ENCODE measurements around the gene MAML2.

MAML2 gene

GRCh38 chr11:96318399-96318798, 24.6 kb downstream of the MAML2 start:
- no peak overlapping the region for H2AFZ ChIP-seq (ENCODE audit: low read depth, low read length)
- H2BK120ac ChIP-seq (ENCODE audit: low read depth, low read length), result no peak overlapping the region
- no peak overlapping the region for H3K18ac ChIP-seq (ENCODE audit: low read depth in 1 of 2, low read length in 2 of 2)
- H3K4ac ChIP-seq (ENCODE audit: low read depth in 1 of 2, low read length in 2 of 2), result no peak overlapping the region
- no peak overlapping the region for H4K91ac ChIP-seq (ENCODE audit: low read length)
- no peak overlapping the region for H3K9ac ChIP-seq (ENCODE audit: low read length)
- no peak overlapping the region for H2BK12ac ChIP-seq (ENCODE audit: low read length in 2 of 2)
- H3K27ac ChIP-seq (ENCODE audit: low read length, poor library complexity, severe bottlenecking), result no peak overlapping the region
- H3K14ac ChIP-seq (ENCODE audit: low read length in 2 of 2), result no peak overlapping the region
- 33% methylated on average over 1 of the region's 1 CpG for WGBS
- H3K27me3 ChIP-seq (ENCODE audit: control insufficient read depth in 1 of 2, insufficient read depth in 1 of 2, low read length in 2 of 2), result no peaks in the 10 kb centered on the region
- H2BK15ac ChIP-seq (ENCODE audit: low read depth, poor library complexity, severe bottlenecking), result no peak overlapping the region
- H2AK5ac ChIP-seq (ENCODE audit: low read length, severe bottlenecking), result no peak overlapping the region
- peaks cover 25% of the 10 kb centered on the region for H3K79me1 ChIP-seq (replicated peaks; ENCODE audit: low read length, poor library complexity, severe bottlenecking)
- no peaks in the 10 kb centered on the region for H3K9me3 ChIP-seq (ENCODE audit: control insufficient read depth, low read length)
- no peak for DNase-seq
- peaks cover 6 to 11% of the 10 kb centered on the region in 2 experiments for H3K36me3 ChIP-seq (ENCODE audit: control insufficient read depth in 1 of 2, insufficient read depth in 2 of 2, low read depth in 1 of 2, low read length in 2 of 2)
- H3K4me1 ChIP-seq (ENCODE audit: control insufficient read depth, insufficient read depth, low read depth, low read length), result peaks cover 5% of the 10 kb centered on the region
- no peak overlapping the region for H3K23ac ChIP-seq (ENCODE audit: low read length in 2 of 2)
- no peak overlapping the region for H3K4me2 ChIP-seq (ENCODE audit: low read length, poor library complexity, severe bottlenecking)
- no peak overlapping the region for H4K8ac ChIP-seq (ENCODE audit: low read length)
- H3K4me3 ChIP-seq (ENCODE audit: insufficient read depth in 1 of 2, low read depth in 1 of 2, low read length in 2 of 2), result no peak overlapping the region
- H2BK5ac ChIP-seq (ENCODE audit: low read depth, low read length, poor library complexity, severe bottlenecking), result no peak overlapping the region

DNA sequence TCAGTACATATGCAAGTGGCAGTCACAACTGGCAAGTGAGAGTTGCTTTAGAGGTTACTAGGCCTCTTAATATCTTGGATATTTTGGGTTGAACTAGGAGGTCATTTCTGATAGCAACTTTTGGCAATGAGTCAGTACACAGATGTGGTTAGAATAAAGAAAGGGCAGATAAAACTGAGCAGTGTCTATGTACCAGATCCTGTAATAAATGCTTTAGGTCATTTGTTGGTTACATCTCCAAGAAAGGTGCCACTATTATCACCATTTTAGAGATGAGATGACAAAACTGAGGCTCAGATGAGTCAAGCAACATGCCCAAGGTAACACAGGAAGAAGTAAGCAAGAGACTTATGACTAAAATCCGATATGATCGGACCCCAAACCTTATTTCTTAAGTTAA, 25.0 kb downstream of the MAML2 start:
- no peak overlapping the region for H2BK15ac ChIP-seq (ENCODE audit: low read depth, poor library complexity, severe bottlenecking)

GRCh38 chr11:96317571-96317970, 25.4 kb downstream of the MAML2 start:
- no peak overlapping the region for H3K4me2 ChIP-seq (ENCODE audit: low read length, poor library complexity, severe bottlenecking)
- peaks cover 5 to 6% of the 10 kb centered on the region in 2 experiments for H3K36me3 ChIP-seq (ENCODE audit: control insufficient read depth in 1 of 2, insufficient read depth in 2 of 2, low read depth in 1 of 2, low read length in 2 of 2)
- DNase-seq, result no peak
- H4K8ac ChIP-seq (ENCODE audit: low read length), result no peak overlapping the region
- no peak overlapping the region for H3K9ac ChIP-seq (ENCODE audit: low read length)
- H3K14ac ChIP-seq (ENCODE audit: low read length in 2 of 2), result no peak overlapping the region
- no peak overlapping the region for H3K4ac ChIP-seq (ENCODE audit: low read depth in 1 of 2, low read length in 2 of 2)
- no peak overlapping the region for H3K27ac ChIP-seq (ENCODE audit: low read length, poor library complexity, severe bottlenecking)
- H2BK5ac ChIP-seq (ENCODE audit: low read depth, low read length, poor library complexity, severe bottlenecking), result no peak overlapping the region
- no peak overlapping the region for H3K4me3 ChIP-seq (ENCODE audit: insufficient read depth in 1 of 2, low read depth in 1 of 2, low read length in 2 of 2)
- no peak overlapping the region for H2BK15ac ChIP-seq (ENCODE audit: low read depth, poor library complexity, severe bottlenecking)
- H4K91ac ChIP-seq (ENCODE audit: low read length), result no peak overlapping the region
- peaks cover 5% of the 10 kb centered on the region for H3K4me1 ChIP-seq (ENCODE audit: control insufficient read depth, insufficient read depth, low read depth, low read length)
- H3K27me3 ChIP-seq (ENCODE audit: control insufficient read depth in 1 of 2, insufficient read depth in 1 of 2, low read length in 2 of 2), result no peaks in the 10 kb centered on the region
- no peak overlapping the region for H3K23ac ChIP-seq (ENCODE audit: low read length in 2 of 2)
- no peaks in the 10 kb centered on the region for H3K9me3 ChIP-seq (ENCODE audit: control insufficient read depth, low read length)
- no peak overlapping the region for H2AK5ac ChIP-seq (ENCODE audit: low read length, severe bottlenecking)
- H2AFZ ChIP-seq (ENCODE audit: low read depth, low read length), result no peak overlapping the region
- H3K79me1 ChIP-seq (replicated peaks; ENCODE audit: low read length, poor library complexity, severe bottlenecking), result peaks cover 30% of the 10 kb centered on the region
- no peak overlapping the region for H2BK12ac ChIP-seq (ENCODE audit: low read length in 2 of 2)
- no peak overlapping the region for H2BK120ac ChIP-seq (ENCODE audit: low read depth, low read length)
- WGBS, result 95% methylated on average over 2 of the region's 2 CpGs
- no peak overlapping the region for H3K18ac ChIP-seq (ENCODE audit: low read depth in 1 of 2, low read length in 2 of 2)

More for the DNA sequence above, 25.0 kb downstream of the MAML2 start:
- Histone ChIP-seq H3K4ac (ENCODE audit: low read depth in 1 of 2, low read length in 2 of 2) (no peak overlapping the region), H3K27ac (ENCODE audit: low read length, poor library complexity, severe bottlenecking) (no peak overlapping the region), H3K4me3 (ENCODE audit: insufficient read depth in 1 of 2, low read depth in 1 of 2, low read length in 2 of 2) (no peak overlapping the region), H2BK5ac (ENCODE audit: low read depth, low read length, poor library complexity, severe bottlenecking) (no peak overlapping the region), H2AK5ac (ENCODE audit: low read length, severe bottlenecking) (no peak overlapping the region), H3K4me2 (ENCODE audit: low read length, poor library complexity, severe bottlenecking) (no peak overlapping the region), H4K8ac (ENCODE audit: low read length) (no peak overlapping the region), H3K14ac (ENCODE audit: low read length in 2 of 2) (no peak overlapping the region), H3K4me1 (ENCODE audit: control insufficient read depth, insufficient read depth, low read depth, low read length) (peaks cover 5% of the 10 kb centered on the region), H3K36me3 (ENCODE audit: control insufficient read depth in 1 of 2, insufficient read depth in 2 of 2, low read depth in 1 of 2, low read length in 2 of 2) (peaks cover 6 to 9% of the 10 kb centered on the region in 2 experiments), H2BK12ac (ENCODE audit: low read length in 2 of 2) (no peak overlapping the region), H2AFZ (ENCODE audit: low read depth, low read length) (no peak overlapping the region), H3K79me1 (replicated peaks; ENCODE audit: low read length, poor library complexity, severe bottlenecking) (peaks cover 29% of the 10 kb centered on the region), H3K27me3 (ENCODE audit: control insufficient read depth in 1 of 2, insufficient read depth in 1 of 2, low read length in 2 of 2) (no peaks in the 10 kb centered on the region), H3K18ac (ENCODE audit: low read depth in 1 of 2, low read length in 2 of 2) (no peak overlapping the region), H3K23ac (ENCODE audit: low read length in 2 of 2) (no peak overlapping the region), H3K9me3 (ENCODE audit: control insufficient read depth, low read length) (no peaks in the 10 kb centered on the region), H3K9ac (ENCODE audit: low read length) (no peak overlapping the region), H4K91ac (ENCODE audit: low read length) (no peak overlapping the region), H2BK120ac (ENCODE audit: low read depth, low read length) (no peak overlapping the region)
- no peak for DNase-seq
- no CpG with 5 or more reads among the region's 2 CpGs for WGBS

GRCh38 chr11:96316869-96317268, 26.1 kb downstream of the MAML2 start:
- Histone ChIP-seq H3K23ac (ENCODE audit: low read length in 2 of 2) (peak overlapping the region in 1 of 2 experiments; percentile 6), H3K79me1 (replicated peaks; ENCODE audit: low read length, poor library complexity, severe bottlenecking) (peaks cover 27% of the 10 kb centered on the region), H3K9ac (ENCODE audit: low read length) (no peak overlapping the region), H3K27ac (ENCODE audit: low read length, poor library complexity, severe bottlenecking) (no peak overlapping the region), H3K9me3 (ENCODE audit: control insufficient read depth, low read length) (no peaks in the 10 kb centered on the region), H3K4ac (ENCODE audit: low read depth in 1 of 2, low read length in 2 of 2) (no peak overlapping the region), H2BK120ac (ENCODE audit: low read depth, low read length) (no peak overlapping the region), H2AK5ac (ENCODE audit: low read length, severe bottlenecking) (peak overlapping the region; percentile 92), H3K4me1 (ENCODE audit: control insufficient read depth, insufficient read depth, low read depth, low read length) (peaks cover 5% of the 10 kb centered on the region), H4K91ac (ENCODE audit: low read length) (no peak overlapping the region), H3K18ac (ENCODE audit: low read depth in 1 of 2, low read length in 2 of 2) (peak overlapping the region in 1 of 2 experiments; percentile 13), H3K36me3 (ENCODE audit: control insufficient read depth in 1 of 2, insufficient read depth in 2 of 2, low read depth in 1 of 2, low read length in 2 of 2) (peaks cover 5 to 6% of the 10 kb centered on the region in 2 experiments), H3K4me3 (ENCODE audit: insufficient read depth in 1 of 2, low read depth in 1 of 2, low read length in 2 of 2) (no peak overlapping the region), H2BK5ac (ENCODE audit: low read depth, low read length, poor library complexity, severe bottlenecking) (no peak overlapping the region), H3K27me3 (ENCODE audit: control insufficient read depth in 1 of 2, insufficient read depth in 1 of 2, low read length in 2 of 2) (no peaks in the 10 kb centered on the region), H2AFZ (ENCODE audit: low read depth, low read length) (no peak overlapping the region), H2BK15ac (ENCODE audit: low read depth, poor library complexity, severe bottlenecking) (no peak overlapping the region), H2BK12ac (ENCODE audit: low read length in 2 of 2) (no peak overlapping the region), H3K4me2 (ENCODE audit: low read length, poor library complexity, severe bottlenecking) (no peak overlapping the region), H3K14ac (ENCODE audit: low read length in 2 of 2) (no peak overlapping the region), H4K8ac (ENCODE audit: low read length) (no peak overlapping the region)
- DNase-seq, result no peak
- WGBS, result 67% methylated on average over 3 of the region's 3 CpGs

Data from mesenchymal stem cell (in vitro differentiated cells and primary cell).